K562 (cell line): ENCODE measurements around the gene MCEE. TPM values are rescaled to one million over a fixed set of nuclear protein-coding genes. Genes with fewer than 3 reads are reported as not detected.
A peak's percentile ranks its signal among the peaks of the same experiment; 100 is the strongest.

Experiments used
- ATAC-seq: fragments of 200-7000 bp; cut with Tn5 transposase; 3 replicates; pipeline ENCODE4 v1.9.1; 2020; ENCODE audit warnings: moderate library complexity
- BruUV-seq: library from RNA; stranded (reverse); fragments of 400-500 nt; replicated peaks from 2 replicates; lab custom pipeline; 2021; lab: Mats Ljungman, UMichigan
- CTCF ChIA-PET: fragments of 300-600 bp; formaldehyde crosslinking; extraction: SDS; loops from one replicate; lab custom pipeline; 2021; ENCODE audit warnings: low intra/inter-chr PET ratio; lab: Yijun Ruan, JAX
- POLR2A ChIA-PET: fragments of 300-600, 350-650 bp; sonication (Branson Sonifier 250); formaldehyde crosslinking; extraction: SDS; loops from one replicate; lab custom pipeline; 2021; ENCODE audit warnings: antibody characterized with exemption, inconsistent platforms; lab: Yijun Ruan, JAX
- DNase-seq, 4 experiments: peaks; one replicate each; pipeline versions ENCODE4 v3.0.0 to v3.0.0-alpha.2; 2011 to 2018; ENCODE audit warnings: low spot score in 3 of 4, mixed read lengths in 3 of 4; ENCODE audit errors: extremely low read depth in 1 of 4
- FAIRE-seq: peaks from 2 replicates; lab custom pipeline; 2011; peaks lifted over from hg19 to GRCh38; lab: Jason Lieb, UNC
- H2AFZ ChIP-seq: 2 replicates; pipeline ENCODE4 v1.6.0; 2011; ENCODE audit warnings: low read depth, low read length, control low read depth, inconsistent platforms
- H3K27ac ChIP-seq: fragments of 200-600 bp; 3 replicates; pipeline ENCODE4 v1.8.0; 2011; ENCODE audit warnings: low read depth, mild to moderate bottlenecking, control low read depth, inconsistent platforms, low read length, moderate library complexity, mixed read lengths; ENCODE audit errors: extremely low read depth
- H3K27me3 ChIP-seq, 2 experiments: fragments of 300-600 bp in 1 of 2; 2 replicates in 1 of 2; 3 replicates in 1 of 2; pipeline versions ENCODE4 v1.6.0 to v1.8.0; 2011; ENCODE audit warnings: inconsistent platforms in 2 of 2, low read length in 2 of 2, mild to moderate bottlenecking in 1 of 2, mixed read lengths in 1 of 2, moderate library complexity in 1 of 2; ENCODE audit not compliant: control insufficient read depth in 2 of 2, insufficient read depth in 2 of 2
- H3K36me3 ChIP-seq: fragments of 300-600 bp; 3 replicates; pipeline ENCODE4 v1.8.0; 2011; ENCODE audit warnings: mild to moderate bottlenecking, low read length, inconsistent platforms; ENCODE audit not compliant: control insufficient read depth, insufficient read depth
- H3K4me1 ChIP-seq, 2 experiments: fragments of 200-600 bp in 1 of 2; replicated peaks in 1 of 2; 2 replicates in 1 of 2; 3 replicates in 1 of 2; pipeline versions ENCODE4 v1.5.1 to v1.8.0; 2011; ENCODE audit warnings: inconsistent platforms in 2 of 2, low read length in 2 of 2, mild to moderate bottlenecking in 1 of 2, mixed read lengths in 1 of 2, moderate library complexity in 1 of 2; ENCODE audit not compliant: control insufficient read depth in 2 of 2, insufficient read depth in 2 of 2
- H3K4me2 ChIP-seq: 2 replicates; pipeline ENCODE4 v1.6.1; 2011; ENCODE audit warnings: low read length, control low read depth, inconsistent platforms, mixed read lengths; ENCODE audit not compliant: insufficient read depth
- H3K4me3 ChIP-seq: fragments of 200-600 bp; sonication (generic), shearing (Covaris generic); 2 replicates; pipeline ENCODE4 v1.5.1; 2016; ENCODE audit warnings: control low read depth, inconsistent platforms
- H3K79me2 ChIP-seq: fragments of 200-600 bp; 3 replicates; pipeline ENCODE4 v1.8.0; 2011; ENCODE audit warnings: low read length, inconsistent platforms; ENCODE audit not compliant: control insufficient read depth, insufficient read depth
- H3K9ac ChIP-seq, 2 experiments: 2 replicates each; pipeline versions ENCODE4 v1.6.0 to v1.6.1; 2011; ENCODE audit warnings: low read depth in 2 of 2, low read length in 2 of 2, control low read depth in 1 of 2, inconsistent platforms in 1 of 2, mild to moderate bottlenecking in 1 of 2, mixed read lengths in 1 of 2; ENCODE audit not compliant: insufficient read depth in 1 of 2
- H3K9me1 ChIP-seq: one replicate; pipeline ENCODE4 v1.6.0; 2011; ENCODE audit warnings: inconsistent platforms, mild to moderate bottlenecking, low read length, moderate library complexity; ENCODE audit not compliant: control insufficient read depth, insufficient read depth
- H3K9me3 ChIP-seq: replicated peaks from 2 replicates; pipeline ENCODE4 v1.5.1; 2011; ENCODE audit warnings: low read depth, low read length, inconsistent platforms; ENCODE audit not compliant: control insufficient read depth, insufficient read depth
- H4K20me1 ChIP-seq: replicated peaks from 2 replicates; pipeline ENCODE4 v1.6.1; 2011; ENCODE audit warnings: low read length, inconsistent platforms, mixed read lengths; ENCODE audit not compliant: control insufficient read depth, insufficient read depth
- CSDE1 ChIP-seq, 2 experiments: fragments of 450-650 bp; IDR thresholded peaks; 2 replicates each; pipeline ENCODE4 v1.6.1; 2016; ENCODE audit warnings: mild to moderate bottlenecking in 1 of 2
- EGR1 ChIP-seq: fragments of 450-650 bp; conservative IDR thresholded peaks from 2 replicates; pipeline ENCODE4 v1.6.1; 2017; ENCODE audit warnings: mild to moderate bottlenecking
- IRF2 ChIP-seq: sonication (generic); formaldehyde crosslinking; IDR thresholded peaks from 2 replicates; pipeline ENCODE4 v1.8.1; 2022; ENCODE audit warnings: mild to moderate bottlenecking, missing genetic modification reagents
- SLC30A9 ChIP-seq: fragments of 250-450 bp; sonication (Bioruptor Pico); IDR thresholded peaks from 2 replicates; pipeline ENCODE4 v1.8.0; 2022; ENCODE audit warnings: mild to moderate bottlenecking, moderate library complexity
- SRSF7 ChIP-seq: fragments of 200-400 bp; formaldehyde crosslinking; optimal IDR thresholded peaks from 2 replicates; pipeline ENCODE3; 2017; ENCODE audit warnings: mild to moderate bottlenecking, low read depth, low read length
- TAF7 ChIP-seq: fragments of 450-650 bp; IDR thresholded peaks from 2 replicates; pipeline ENCODE4 v1.6.1; 2016; ENCODE audit warnings: missing genetic modification characterization, missing compliant biosample characterization
- ZBTB11 ChIP-seq, 3 experiments: fragments of 200-800 bp in 1 of 3; fragments of 250-450 bp in 1 of 3; fragments of 450-650 bp in 1 of 3; sonication (Bioruptor Pico) in 1 of 3; sonication (Bioruptor generic) in 1 of 3; formaldehyde crosslinking in 1 of 3; IDR thresholded peaks; 2 replicates each; pipeline versions ENCODE4 v1.6.1 to v1.8.0; 2016 to 2022; ENCODE audit warnings: mild to moderate bottlenecking in 2 of 3, missing genetic modification characterization in 2 of 3, missing compliant biosample characterization in 1 of 3, moderate library complexity in 1 of 3
- ZBTB33 ChIP-seq: sonication (generic); formaldehyde crosslinking; IDR thresholded peaks from 2 replicates; pipeline ENCODE4 v1.8.1; 2023; ENCODE audit warnings: mild to moderate bottlenecking, missing genetic modification reagents
- WGBS: fragments of 100-300 bp; shearing (Covaris generic); methylation state at CpG from one replicate; pipeline ENCODE4 v1.1.6; 2016; ENCODE audit warnings: low coverage, mixed read lengths; ENCODE audit not compliant: insufficient coverage; ENCODE audit errors: missing lambda C conversion rate; 5-methylcytosine and 5-hydroxymethylcytosine counted together
- in situ Hi-C: fragments of 300-500 bp; cut with MboI; formaldehyde crosslinking; loops from 4 replicates; pipeline ENCODE4 v1.15.0; 2018; ENCODE audit warnings: inconsistent platforms, mixed read lengths
- intact Hi-C: fragments of 100-400 bp; cut with micrococcal nuclease; formaldehyde crosslinking; loops from 2 replicates; pipeline ENCODE4 v1.14.2; 2022
- polyA plus RNA-seq, 8 experiments: library from polyadenylated mRNA; depleted of rRNA in 4 of 8; stranded (reverse) in 5 of 8; unstranded in 3 of 8; fragments of >200 nt; fragmentation: Nextera tagmentation in 2 of 8; fragmentation: Illumina TruSeq in 1 of 8; extraction: Ambion mirVana in 2 of 8; extraction: Trizol in 1 of 8; gene quantifications; 2 replicates each; pipeline versions ENCODE4 v1.2.1 to v1.2.3, GENCODE V29; 2011 to 2014; ENCODE audit warnings: inconsistent platforms in 1 of 8, missing spikeins in 1 of 8
- total RNA-seq, 7 experiments: library from RNA; depleted of rRNA in 6 of 7; stranded (reverse); fragments of >200 nt in 6 of 7; fragmentation: Illumina TruSeq in 2 of 7; extraction: Trizol in 2 of 7; gene quantifications; 2 replicates each; pipeline versions ENCODE4 v1.2.1 to v1.2.3, GENCODE V29; 2011 to 2021; ENCODE audit warnings: low replicate concordance in 1 of 7

Gene MCEE
- total and polyA plus RNA-seq, 9 of the 15 experiments (the other 6 are each of a cell fraction or from before 2014, with no cell fraction given): 15.6 to 49.1 (median 24.5) TPM

GRCh38 chr2:71166812-71167211, 36.8 kb upstream of the MCEE start:
- H4K20me1 ChIP-seq: no peaks in the 10 kb centered on the region
- no peak overlapping the region for H3K4me2 ChIP-seq
- H3K36me3 ChIP-seq: no peaks in the 10 kb centered on the region
- WGBS: 0% methylated on average over 3 of the region's 3 CpGs
- H3K27me3 ChIP-seq: peaks cover 0 to 20% of the 10 kb centered on the region in 2 experiments; a peak in 4 of 5 replicates
- no peaks in the 10 kb centered on the region for H3K9me3 ChIP-seq
- in situ Hi-C loops (no loop called here), intact Hi-C loops (no loop called here)
- DNase-seq (no peak), FAIRE-seq (no peak), ATAC-seq (no peak)
- H3K27ac ChIP-seq: no peak overlapping the region
- H2AFZ ChIP-seq: no peak overlapping the region
- H3K4me3 ChIP-seq: no peak overlapping the region
- no peaks in the 10 kb centered on the region for H3K79me2 ChIP-seq
- POLR2A ChIA-PET: interaction anchor here (1.1 kb wide), 1 partner anchor 17 kb away, joined by 5 read pairs; no protein-coding TSS in a partner anchor
- BruUV-seq: no TSS peak
- no peak overlapping the region for H3K9ac ChIP-seq
- no peaks in the 10 kb centered on the region for H3K9me1 ChIP-seq
- no peaks in the 10 kb centered on the region for H3K4me1 ChIP-seq
- CTCF ChIA-PET: no interaction called here
- TF ChIP-seq TAF7 (tag): no peak
- TF ChIP-seq EGR1: peak; percentile 64
- TF ChIP-seq SLC30A9 (CRISPR knock-in tag): no peak
- TF ChIP-seq SRSF7: no peak
- TF ChIP-seq ZBTB33 (CRISPR knock-in tag): no peak
- no peak for TF ChIP-seq CSDE1 (IDR thresholded peaks at IDR 0.05)
- TF ChIP-seq ZBTB11 (CRISPR knock-in tag; IDR thresholded peaks at IDR 0.05): no peak
- no peak for TF ChIP-seq IRF2 (CRISPR knock-in tag)
